ENCODE results near the gene VPS13C.

VPS13C gene

DNA sequence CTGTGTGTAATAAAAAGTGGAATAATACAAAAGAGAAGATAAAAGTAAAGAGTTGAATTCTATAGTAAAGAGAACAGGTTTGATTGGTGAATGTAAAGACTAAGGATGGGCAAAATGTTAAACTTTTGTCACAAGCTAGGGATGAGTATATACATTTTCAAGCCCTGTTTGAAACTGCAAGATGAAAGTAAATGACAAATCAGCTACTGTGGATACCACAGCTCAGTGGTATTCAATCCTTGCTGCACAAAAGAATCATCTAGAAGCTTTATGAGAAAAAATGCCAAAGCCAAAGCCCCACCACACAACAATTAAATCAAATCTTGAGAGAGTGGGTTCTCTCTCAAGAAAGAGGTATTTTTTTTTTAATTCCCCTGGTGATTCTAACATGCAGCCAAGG is 67.7 kb downstream of the VPS13C start:
- DNase-seq, result no peak
- Histone ChIP-seq H3K18ac (ENCODE audit: low read depth in 1 of 2, low read length in 2 of 2) (no peak overlapping the region), H3K4me3 (ENCODE audit: insufficient read depth in 1 of 2, low read depth in 1 of 2, low read length in 2 of 2) (no peak overlapping the region), H3K79me1 (replicated peaks; ENCODE audit: low read length, poor library complexity, severe bottlenecking) (peaks cover 4% of the 10 kb centered on the region), H3K4ac (ENCODE audit: low read depth in 1 of 2, low read length in 2 of 2) (no peak overlapping the region), H2BK15ac (ENCODE audit: low read depth, poor library complexity, severe bottlenecking) (no peak overlapping the region), H4K8ac (ENCODE audit: low read length) (no peak overlapping the region), H3K27me3 (ENCODE audit: control insufficient read depth in 1 of 2, insufficient read depth in 1 of 2, low read length in 2 of 2) (no peaks in the 10 kb centered on the region), H2AFZ (ENCODE audit: low read depth, low read length) (no peak overlapping the region), H2BK5ac (ENCODE audit: low read depth, low read length, poor library complexity, severe bottlenecking) (no peak overlapping the region), H3K23ac (ENCODE audit: low read length in 2 of 2) (no peak overlapping the region), H3K27ac (ENCODE audit: low read length, poor library complexity, severe bottlenecking) (no peak overlapping the region), H3K14ac (ENCODE audit: low read length in 2 of 2) (no peak overlapping the region), H3K4me1 (ENCODE audit: control insufficient read depth, insufficient read depth, low read depth, low read length) (no peaks in the 10 kb centered on the region), H3K9ac (ENCODE audit: low read length) (no peak overlapping the region), H2BK12ac (ENCODE audit: low read length in 2 of 2) (no peak overlapping the region), H3K9me3 (ENCODE audit: control insufficient read depth, low read length) (no peaks in the 10 kb centered on the region), H2BK120ac (ENCODE audit: low read depth, low read length) (no peak overlapping the region), H4K91ac (ENCODE audit: low read length) (no peak overlapping the region), H3K4me2 (ENCODE audit: low read length, poor library complexity, severe bottlenecking) (no peak overlapping the region), H3K36me3 (ENCODE audit: control insufficient read depth in 1 of 2, insufficient read depth in 2 of 2, low read depth in 1 of 2, low read length in 2 of 2) (peaks cover 0 to 50% of the 10 kb centered on the region in 2 experiments), H2AK5ac (ENCODE audit: low read length, severe bottlenecking) (no peak overlapping the region)

DNA sequence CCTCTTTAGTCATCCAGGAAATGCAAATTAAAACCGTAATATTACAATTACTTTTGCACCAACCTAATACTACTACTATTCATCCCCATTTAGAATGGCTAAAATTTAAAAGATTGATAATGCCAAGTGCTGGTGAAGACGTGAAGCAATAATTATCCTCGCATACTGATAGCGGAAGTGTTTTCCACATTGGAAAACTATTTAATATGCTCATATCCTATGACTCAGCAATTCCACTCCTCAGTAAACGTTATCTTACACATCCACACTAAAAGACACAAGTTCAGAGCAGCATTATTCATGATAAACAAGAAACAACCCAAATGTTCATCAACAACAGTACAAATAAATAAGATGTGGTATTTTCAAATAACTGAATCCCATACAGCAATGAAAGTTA is 70.6 kb downstream of the VPS13C start:
- peaks cover 0 to 43% of the 10 kb centered on the region in 2 experiments for H3K36me3 ChIP-seq (ENCODE audit: control insufficient read depth in 1 of 2, insufficient read depth in 2 of 2, low read depth in 1 of 2, low read length in 2 of 2)
- no peaks in the 10 kb centered on the region for H3K4me1 ChIP-seq (ENCODE audit: control insufficient read depth, insufficient read depth, low read depth, low read length)
- peak; percentile 7 for DNase-seq
- no peak overlapping the region for H3K4me2 ChIP-seq (ENCODE audit: low read length, poor library complexity, severe bottlenecking)
- 75% methylated on average over 5 of the region's 5 CpGs for WGBS
- no peak overlapping the region for H3K14ac ChIP-seq (ENCODE audit: low read length in 2 of 2)
- no peak overlapping the region for H3K4ac ChIP-seq (ENCODE audit: low read depth in 1 of 2, low read length in 2 of 2)
- no peak overlapping the region for H4K91ac ChIP-seq (ENCODE audit: low read length)
- no peak overlapping the region for H2BK5ac ChIP-seq (ENCODE audit: low read depth, low read length, poor library complexity, severe bottlenecking)
- no peak overlapping the region for H2BK12ac ChIP-seq (ENCODE audit: low read length in 2 of 2)
- no peak overlapping the region for H3K18ac ChIP-seq (ENCODE audit: low read depth in 1 of 2, low read length in 2 of 2)
- H2BK15ac ChIP-seq (ENCODE audit: low read depth, poor library complexity, severe bottlenecking), result no peak overlapping the region
- H3K27me3 ChIP-seq (ENCODE audit: control insufficient read depth in 1 of 2, insufficient read depth in 1 of 2, low read length in 2 of 2), result no peaks in the 10 kb centered on the region
- peaks cover 10% of the 10 kb centered on the region for H3K79me1 ChIP-seq (replicated peaks; ENCODE audit: low read length, poor library complexity, severe bottlenecking)
- H3K9ac ChIP-seq (ENCODE audit: low read length), result no peak overlapping the region
- no peak overlapping the region for H3K23ac ChIP-seq (ENCODE audit: low read length in 2 of 2)
- no peak overlapping the region for H3K27ac ChIP-seq (ENCODE audit: low read length, poor library complexity, severe bottlenecking)
- H2AK5ac ChIP-seq (ENCODE audit: low read length, severe bottlenecking), result no peak overlapping the region
- H2BK120ac ChIP-seq (ENCODE audit: low read depth, low read length), result no peak overlapping the region
- no peaks in the 10 kb centered on the region for H3K9me3 ChIP-seq (ENCODE audit: control insufficient read depth, low read length)
- H3K4me3 ChIP-seq (ENCODE audit: insufficient read depth in 1 of 2, low read depth in 1 of 2, low read length in 2 of 2), result no peak overlapping the region
- H2AFZ ChIP-seq (ENCODE audit: low read depth, low read length), result no peak overlapping the region
- H4K8ac ChIP-seq (ENCODE audit: low read length), result no peak overlapping the region

DNA sequence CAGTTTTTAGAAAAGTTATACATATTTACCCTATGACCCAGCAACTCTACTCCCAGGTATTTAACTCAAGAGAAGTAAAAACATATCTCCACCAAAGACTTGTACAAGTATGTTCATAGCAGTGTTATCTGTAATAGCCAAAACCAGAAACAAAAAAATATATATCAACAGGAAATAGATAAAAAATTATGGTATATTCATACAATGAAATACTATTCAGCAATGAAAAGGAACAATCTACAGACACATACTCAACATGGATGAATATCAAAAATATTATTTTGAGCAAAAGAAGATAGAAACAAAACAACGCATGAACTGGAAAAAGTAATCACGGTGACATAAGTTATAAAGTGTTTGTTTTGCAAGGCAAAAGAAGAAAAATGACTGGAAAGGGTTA is 72.4 kb downstream of the VPS13C start:
- 100% methylated on average over 2 of the region's 2 CpGs for WGBS
- Histone ChIP-seq H3K4me1 (ENCODE audit: control insufficient read depth, insufficient read depth, low read depth, low read length) (no peaks in the 10 kb centered on the region), H2BK12ac (ENCODE audit: low read length in 2 of 2) (no peak overlapping the region), H4K8ac (ENCODE audit: low read length) (no peak overlapping the region), H3K18ac (ENCODE audit: low read depth in 1 of 2, low read length in 2 of 2) (no peak overlapping the region), H3K9me3 (ENCODE audit: control insufficient read depth, low read length) (no peaks in the 10 kb centered on the region), H2BK15ac (ENCODE audit: low read depth, poor library complexity, severe bottlenecking) (no peak overlapping the region), H3K4me2 (ENCODE audit: low read length, poor library complexity, severe bottlenecking) (no peak overlapping the region), H2BK120ac (ENCODE audit: low read depth, low read length) (no peak overlapping the region), H3K27ac (ENCODE audit: low read length, poor library complexity, severe bottlenecking) (no peak overlapping the region), H2AFZ (ENCODE audit: low read depth, low read length) (no peak overlapping the region), H2BK5ac (ENCODE audit: low read depth, low read length, poor library complexity, severe bottlenecking) (no peak overlapping the region), H2AK5ac (ENCODE audit: low read length, severe bottlenecking) (no peak overlapping the region), H3K4me3 (ENCODE audit: insufficient read depth in 1 of 2, low read depth in 1 of 2, low read length in 2 of 2) (no peak overlapping the region), H3K36me3 (ENCODE audit: control insufficient read depth in 1 of 2, insufficient read depth in 2 of 2, low read depth in 1 of 2, low read length in 2 of 2) (peaks cover 0 to 62% of the 10 kb centered on the region in 2 experiments), H3K79me1 (replicated peaks; ENCODE audit: low read length, poor library complexity, severe bottlenecking) (peaks cover 12% of the 10 kb centered on the region), H3K27me3 (ENCODE audit: control insufficient read depth in 1 of 2, insufficient read depth in 1 of 2, low read length in 2 of 2) (no peaks in the 10 kb centered on the region), H3K14ac (ENCODE audit: low read length in 2 of 2) (no peak overlapping the region), H3K9ac (ENCODE audit: low read length) (no peak overlapping the region), H3K4ac (ENCODE audit: low read depth in 1 of 2, low read length in 2 of 2) (no peak overlapping the region), H3K23ac (ENCODE audit: low read length in 2 of 2) (no peak overlapping the region), H4K91ac (ENCODE audit: low read length) (no peak overlapping the region)
- no peak for DNase-seq

DNA sequence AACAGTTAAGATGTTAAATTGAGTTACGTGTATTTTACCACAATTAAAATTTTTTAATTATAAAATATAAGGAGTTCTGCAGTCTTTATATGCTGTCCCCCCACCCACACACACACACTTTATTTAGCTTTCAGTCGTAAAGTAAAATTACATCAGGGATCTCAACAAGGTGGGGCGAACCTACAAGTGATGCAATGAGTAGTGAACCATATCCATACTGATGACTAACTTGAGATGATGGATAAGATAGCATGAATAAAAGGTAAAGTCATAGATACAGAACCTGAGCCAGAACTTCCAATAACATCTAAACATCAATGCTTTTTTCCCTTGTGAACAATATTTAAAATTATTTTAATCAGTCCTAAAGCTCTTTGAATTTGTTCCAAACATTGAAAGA is 77.2 kb downstream of the VPS13C start:
- Histone ChIP-seq H3K4me1 (ENCODE audit: control insufficient read depth, insufficient read depth, low read depth, low read length) (no peaks in the 10 kb centered on the region), H3K79me1 (replicated peaks; ENCODE audit: low read length, poor library complexity, severe bottlenecking) (peaks cover 10% of the 10 kb centered on the region), H2AK5ac (ENCODE audit: low read length, severe bottlenecking) (no peak overlapping the region), H4K8ac (ENCODE audit: low read length) (no peak overlapping the region), H3K4me2 (ENCODE audit: low read length, poor library complexity, severe bottlenecking) (no peak overlapping the region), H2BK15ac (ENCODE audit: low read depth, poor library complexity, severe bottlenecking) (no peak overlapping the region), H3K4me3 (ENCODE audit: insufficient read depth in 1 of 2, low read depth in 1 of 2, low read length in 2 of 2) (no peak overlapping the region), H2BK120ac (ENCODE audit: low read depth, low read length) (no peak overlapping the region), H3K36me3 (ENCODE audit: control insufficient read depth in 1 of 2, insufficient read depth in 2 of 2, low read depth in 1 of 2, low read length in 2 of 2) (peaks cover 0 to 70% of the 10 kb centered on the region in 2 experiments), H3K18ac (ENCODE audit: low read depth in 1 of 2, low read length in 2 of 2) (no peak overlapping the region), H2BK12ac (ENCODE audit: low read length in 2 of 2) (no peak overlapping the region), H3K9ac (ENCODE audit: low read length) (no peak overlapping the region), H3K14ac (ENCODE audit: low read length in 2 of 2) (no peak overlapping the region), H3K23ac (ENCODE audit: low read length in 2 of 2) (no peak overlapping the region), H4K91ac (ENCODE audit: low read length) (no peak overlapping the region), H3K9me3 (ENCODE audit: control insufficient read depth, low read length) (no peaks in the 10 kb centered on the region), H2AFZ (ENCODE audit: low read depth, low read length) (no peak overlapping the region), H3K27ac (ENCODE audit: low read length, poor library complexity, severe bottlenecking) (no peak overlapping the region), H2BK5ac (ENCODE audit: low read depth, low read length, poor library complexity, severe bottlenecking) (no peak overlapping the region), H3K4ac (ENCODE audit: low read depth in 1 of 2, low read length in 2 of 2) (no peak overlapping the region), H3K27me3 (ENCODE audit: control insufficient read depth in 1 of 2, insufficient read depth in 1 of 2, low read length in 2 of 2) (no peaks in the 10 kb centered on the region)
- WGBS, result no CpG with 5 or more reads among the region's 3 CpGs
- DNase-seq, result no peak
